ENCODE results near the gene GLIS1.

Gene GLIS1

GRCh38 chr1:53628286-53628955 lies 110.5 kb downstream of the GLIS1 start:
- no peak for DNase-seq

GRCh38 chr1:53627666-53628065 lies 111.3 kb downstream of the GLIS1 start:
- DNase-seq: no peak

- no peak for DNase-seq
Observed at GRCh38 chr1:53627031-53627430, 111.9 kb downstream of the GLIS1 start.

- no peak for DNase-seq
Observed at GRCh38 chr1:53626616-53627015, 112.3 kb downstream of the GLIS1 start.

GRCh38 chr1:53625766-53626520 lies 113.0 kb downstream of the GLIS1 start:
- DNase-seq: no peak

GRCh38 chr1:53625049-53625448 lies 113.9 kb downstream of the GLIS1 start:
- no peak for DNase-seq

- DNase-seq: no peak
Observed at GRCh38 chr1:53622531-53622930, 116.4 kb downstream of the GLIS1 start.

- no peak for DNase-seq
Observed at GRCh38 chr1:53621144-53621543, 117.8 kb downstream of the GLIS1 start.

GRCh38 chr1:53620061-53620855 lies 118.7 kb downstream of the GLIS1 start:
- no peak for DNase-seq

GRCh38 chr1:53619367-53620060 lies 119.5 kb downstream of the GLIS1 start:
- DNase-seq: no peak

GRCh38 chr1:53618500-53619366 lies 120.2 kb downstream of the GLIS1 start:
- DNase-seq: no peak

GRCh38 chr1:53617851-53618499 lies 121.0 kb downstream of the GLIS1 start:
- no peak for DNase-seq

- DNase-seq: no peak
Observed at GRCh38 chr1:53617382-53617781, 121.6 kb downstream of the GLIS1 start.

- DNase-seq: no peak
Observed at GRCh38 chr1:53616927-53617326, 122.0 kb downstream of the GLIS1 start.

GRCh38 chr1:53616511-53616910 lies 122.5 kb downstream of the GLIS1 start:
- no peak for DNase-seq

GRCh38 chr1:53615101-53615500 lies 123.9 kb downstream of the GLIS1 start:
- DNase-seq: no peak

GRCh38 chr1:53614231-53615021 lies 124.5 kb downstream of the GLIS1 start:
- DNase-seq: no peak

- no peak for DNase-seq
Observed at GRCh38 chr1:53608676-53609075, 130.3 kb downstream of the GLIS1 start.

- no peak for DNase-seq
Observed at GRCh38 chr1:53608071-53608470, 130.9 kb downstream of the GLIS1 start.

GRCh38 chr1:53606651-53607051 lies 132.3 kb downstream of the GLIS1 start:
- no peak for DNase-seq

- no peak for DNase-seq
Observed at GRCh38 chr1:53606197-53606596, 132.8 kb downstream of the GLIS1 start.

Data from right hindlimb (tissue), 1 donor.